Osteoblast (primary cell): ENCODE results near the gene GAS7. TPM values are rescaled to one million over a fixed set of nuclear protein-coding genes. Genes with fewer than 3 reads are reported as not detected.

Source experiments
- DNase-seq: peaks from one replicate; pipeline ENCODE4 v3.0.0; 2011; ENCODE audit warnings: low spot score, mixed read lengths; ENCODE audit not compliant: insufficient read length; ENCODE audit errors: missing footprints
- H2AFZ ChIP-seq: 2 replicates; pipeline ENCODE4 v1.6.0; 2011; ENCODE audit warnings: mild to moderate bottlenecking, low read length
- H3K27ac ChIP-seq: 2 replicates; pipeline ENCODE4 v1.5.1; 2011; ENCODE audit warnings: mild to moderate bottlenecking, low read depth, low read length, moderate library complexity
- H3K27me3 ChIP-seq: 2 replicates; pipeline ENCODE4 v1.6.0; 2012; ENCODE audit warnings: mild to moderate bottlenecking, control low read depth, inconsistent platforms, low read length, moderate library complexity; ENCODE audit not compliant: insufficient read depth
- H3K36me3 ChIP-seq: 2 replicates; pipeline ENCODE4 v1.5.1; 2011; ENCODE audit warnings: mild to moderate bottlenecking, low read length, control low read depth, moderate library complexity; ENCODE audit not compliant: insufficient read depth
- H3K4me1 ChIP-seq: 2 replicates; pipeline ENCODE4 v1.5.1; 2011; ENCODE audit warnings: mild to moderate bottlenecking, low read length, control low read depth, moderate library complexity; ENCODE audit not compliant: insufficient read depth
- H3K4me2 ChIP-seq: 2 replicates; pipeline ENCODE4 v1.6.0; 2011; ENCODE audit warnings: mild to moderate bottlenecking, low read length; ENCODE audit not compliant: insufficient read depth
- H3K4me3 ChIP-seq: fragments of 200-600 bp; sonication (generic); 3 replicates; pipeline ENCODE4 v1.5.1; 2012; ENCODE audit warnings: mild to moderate bottlenecking, low read length, inconsistent platforms; ENCODE audit not compliant: insufficient read depth
- H3K79me2 ChIP-seq: 2 replicates; pipeline ENCODE4 v1.6.0; 2012; ENCODE audit warnings: mild to moderate bottlenecking, low read length, control low read depth, inconsistent platforms; ENCODE audit not compliant: insufficient read depth
- H3K9me3 ChIP-seq: 2 replicates; pipeline ENCODE4 v1.5.1; 2011; ENCODE audit warnings: low read depth, low read length, control low read depth
- H4K20me1 ChIP-seq: 2 replicates; pipeline ENCODE4 v1.6.0; 2012; ENCODE audit warnings: mild to moderate bottlenecking, low read length, control low read depth; ENCODE audit not compliant: insufficient read depth
- CTCF ChIP-seq: IDR thresholded peaks from 2 replicates; pipeline ENCODE4 v1.5.1; 2011; ENCODE audit warnings: mild to moderate bottlenecking, low read depth, low read length, moderate library complexity; ENCODE audit errors: extremely low read depth
- total RNA-seq: library from RNA; depleted of rRNA; stranded (reverse); fragments of >200 nt; gene quantifications from 2 replicates; pipeline ENCODE4 v1.2.3, GENCODE V29; 2012

Gene GAS7
- total RNA-seq, 1 donor: 3.6 TPM

- Histone ChIP-seq H2AFZ (no peak overlapping the region), H3K4me1 (no peaks in the 10 kb centered on the region), H3K4me3 (no peak overlapping the region), H3K27me3 (no peaks in the 10 kb centered on the region), H3K9me3 (no peaks in the 10 kb centered on the region), H3K4me2 (no peak overlapping the region), H3K27ac (no peak overlapping the region), H3K36me3 (no peaks in the 10 kb centered on the region), H4K20me1 (no peaks in the 10 kb centered on the region), H3K79me2 (no peaks in the 10 kb centered on the region)
- TF ChIP-seq CTCF: no peak
- DNase-seq: no peak
Measured at GRCh38 chr17:9953492-9953891, 244.9 kb downstream of the GAS7 start.

- Histone ChIP-seq H3K4me1 (no peaks in the 10 kb centered on the region), H4K20me1 (no peaks in the 10 kb centered on the region), H3K27me3 (no peaks in the 10 kb centered on the region), H2AFZ (no peak overlapping the region), H3K36me3 (no peaks in the 10 kb centered on the region), H3K27ac (no peak overlapping the region), H3K9me3 (no peaks in the 10 kb centered on the region), H3K79me2 (no peaks in the 10 kb centered on the region), H3K4me2 (no peak overlapping the region), H3K4me3 (no peak overlapping the region)
- DNase-seq: no peak
- no peak for TF ChIP-seq CTCF
Measured at GRCh38 chr17:9951803-9952202, 246.6 kb downstream of the GAS7 start.

- Histone ChIP-seq H3K79me2 (no peaks in the 10 kb centered on the region), H3K4me3 (no peak overlapping the region), H3K4me1 (no peaks in the 10 kb centered on the region), H3K27me3 (no peaks in the 10 kb centered on the region), H4K20me1 (no peaks in the 10 kb centered on the region), H2AFZ (no peak overlapping the region), H3K9me3 (no peaks in the 10 kb centered on the region), H3K36me3 (no peaks in the 10 kb centered on the region), H3K4me2 (no peak overlapping the region), H3K27ac (no peak overlapping the region)
- no peak for DNase-seq
- TF ChIP-seq CTCF: no peak
Measured at GRCh38 chr17:9948928-9949327, 249.5 kb downstream of the GAS7 start.

GRCh38 chr17:9944704-9945103, 253.7 kb downstream of the GAS7 start:
- Histone ChIP-seq H4K20me1 (no peaks in the 10 kb centered on the region), H3K79me2 (no peaks in the 10 kb centered on the region), H3K9me3 (no peaks in the 10 kb centered on the region), H3K4me1 (no peaks in the 10 kb centered on the region), H2AFZ (no peak overlapping the region), H3K27me3 (no peaks in the 10 kb centered on the region), H3K4me2 (no peak overlapping the region), H3K27ac (no peak overlapping the region), H3K4me3 (no peak overlapping the region), H3K36me3 (no peaks in the 10 kb centered on the region)
- no peak for DNase-seq
- TF ChIP-seq CTCF: no peak
